LNCaP clone FGC (cell line): ENCODE data around the gene NRF1.

Experiments used
- DNase-seq: peaks from one replicate; pipeline ENCODE4 v3.0.0-alpha.2; 2011; ENCODE audit warnings: low read depth
- H3K4me3 ChIP-seq: 2 replicates; pipeline ENCODE4 v1.5.1; 2011; ENCODE audit warnings: mild to moderate bottlenecking, low read depth, low read length, control low read depth
- TF ChIP-seq, protein P1 (sequence below): IDR thresholded peaks from 2 replicates; pipeline ENCODE4 v1.5.1; 2012; ENCODE audit warnings: mild to moderate bottlenecking; ENCODE audit not compliant: control insufficient read depth, insufficient read depth; ENCODE audit errors: extremely low read depth

NRF1 gene

DNA sequence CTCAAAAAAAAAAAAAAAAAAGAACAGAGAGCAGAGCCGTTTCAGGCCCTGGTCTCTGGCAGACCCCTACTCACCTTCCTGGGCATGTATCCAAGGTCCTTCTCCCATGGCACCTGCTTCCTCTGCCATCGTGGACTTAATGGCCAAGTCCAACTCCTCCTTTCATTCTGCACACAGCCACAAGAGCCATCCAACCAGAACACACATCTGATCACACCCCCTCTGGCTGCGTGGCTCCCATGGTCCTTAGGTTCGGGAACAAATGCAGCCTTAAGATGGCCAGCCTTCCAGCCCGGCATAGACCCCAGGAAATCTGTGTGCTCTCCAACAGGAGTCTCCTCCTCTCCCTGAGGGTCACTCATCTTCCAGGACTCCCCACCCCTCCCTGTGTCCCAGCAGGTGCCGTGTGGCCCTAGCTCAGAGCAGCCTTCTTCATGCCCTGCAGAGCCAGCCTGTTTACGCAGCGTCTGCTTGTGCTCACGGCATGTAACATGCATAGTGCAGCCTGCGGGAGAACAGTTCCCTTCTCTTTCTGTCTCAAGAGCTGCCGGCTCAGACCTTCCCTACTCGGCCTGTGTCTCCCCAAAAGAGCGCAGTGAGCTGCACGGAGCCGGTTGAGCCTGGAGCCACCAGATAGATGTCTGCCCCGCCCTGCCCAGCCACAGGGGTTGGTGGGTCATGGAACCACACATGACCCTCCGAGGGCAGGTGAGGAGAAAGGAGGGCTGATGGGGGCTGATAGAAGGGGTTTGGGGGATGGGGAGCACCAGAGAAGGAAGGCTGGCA, 157.3 kb downstream of the NRF1 start:
- DNase-seq, result no peak
- TF ChIP-seq, protein P1, sequence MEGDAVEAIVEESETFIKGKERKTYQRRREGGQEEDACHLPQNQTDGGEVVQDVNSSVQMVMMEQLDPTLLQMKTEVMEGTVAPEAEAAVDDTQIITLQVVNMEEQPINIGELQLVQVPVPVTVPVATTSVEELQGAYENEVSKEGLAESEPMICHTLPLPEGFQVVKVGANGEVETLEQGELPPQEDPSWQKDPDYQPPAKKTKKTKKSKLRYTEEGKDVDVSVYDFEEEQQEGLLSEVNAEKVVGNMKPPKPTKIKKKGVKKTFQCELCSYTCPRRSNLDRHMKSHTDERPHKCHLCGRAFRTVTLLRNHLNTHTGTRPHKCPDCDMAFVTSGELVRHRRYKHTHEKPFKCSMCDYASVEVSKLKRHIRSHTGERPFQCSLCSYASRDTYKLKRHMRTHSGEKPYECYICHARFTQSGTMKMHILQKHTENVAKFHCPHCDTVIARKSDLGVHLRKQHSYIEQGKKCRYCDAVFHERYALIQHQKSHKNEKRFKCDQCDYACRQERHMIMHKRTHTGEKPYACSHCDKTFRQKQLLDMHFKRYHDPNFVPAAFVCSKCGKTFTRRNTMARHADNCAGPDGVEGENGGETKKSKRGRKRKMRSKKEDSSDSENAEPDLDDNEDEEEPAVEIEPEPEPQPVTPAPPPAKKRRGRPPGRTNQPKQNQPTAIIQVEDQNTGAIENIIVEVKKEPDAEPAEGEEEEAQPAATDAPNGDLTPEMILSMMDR, result no peak
- no peak overlapping the region for H3K4me3 ChIP-seq

DNA sequence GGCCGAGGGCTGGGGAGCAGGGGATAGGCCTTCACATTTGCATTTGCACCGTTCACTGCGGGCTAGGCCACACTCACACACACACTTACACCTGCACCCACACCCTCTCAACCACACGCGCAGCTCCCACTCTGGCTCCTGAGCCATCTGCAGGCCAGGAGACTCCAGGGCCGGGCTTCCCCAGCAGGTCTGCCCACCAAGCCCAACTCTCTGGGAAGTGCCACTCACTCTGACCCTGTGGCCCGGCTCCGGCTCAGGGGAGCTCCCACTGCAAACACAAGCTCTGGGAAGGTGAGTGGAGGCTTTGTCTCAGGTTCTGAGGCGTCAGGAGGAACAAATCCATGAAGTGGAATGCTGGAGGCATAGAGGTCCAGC, 157.9 kb downstream of the NRF1 start:
- TF ChIP-seq, protein P1, result no peak
- no peak for DNase-seq
- no peak overlapping the region for H3K4me3 ChIP-seq

DNA sequence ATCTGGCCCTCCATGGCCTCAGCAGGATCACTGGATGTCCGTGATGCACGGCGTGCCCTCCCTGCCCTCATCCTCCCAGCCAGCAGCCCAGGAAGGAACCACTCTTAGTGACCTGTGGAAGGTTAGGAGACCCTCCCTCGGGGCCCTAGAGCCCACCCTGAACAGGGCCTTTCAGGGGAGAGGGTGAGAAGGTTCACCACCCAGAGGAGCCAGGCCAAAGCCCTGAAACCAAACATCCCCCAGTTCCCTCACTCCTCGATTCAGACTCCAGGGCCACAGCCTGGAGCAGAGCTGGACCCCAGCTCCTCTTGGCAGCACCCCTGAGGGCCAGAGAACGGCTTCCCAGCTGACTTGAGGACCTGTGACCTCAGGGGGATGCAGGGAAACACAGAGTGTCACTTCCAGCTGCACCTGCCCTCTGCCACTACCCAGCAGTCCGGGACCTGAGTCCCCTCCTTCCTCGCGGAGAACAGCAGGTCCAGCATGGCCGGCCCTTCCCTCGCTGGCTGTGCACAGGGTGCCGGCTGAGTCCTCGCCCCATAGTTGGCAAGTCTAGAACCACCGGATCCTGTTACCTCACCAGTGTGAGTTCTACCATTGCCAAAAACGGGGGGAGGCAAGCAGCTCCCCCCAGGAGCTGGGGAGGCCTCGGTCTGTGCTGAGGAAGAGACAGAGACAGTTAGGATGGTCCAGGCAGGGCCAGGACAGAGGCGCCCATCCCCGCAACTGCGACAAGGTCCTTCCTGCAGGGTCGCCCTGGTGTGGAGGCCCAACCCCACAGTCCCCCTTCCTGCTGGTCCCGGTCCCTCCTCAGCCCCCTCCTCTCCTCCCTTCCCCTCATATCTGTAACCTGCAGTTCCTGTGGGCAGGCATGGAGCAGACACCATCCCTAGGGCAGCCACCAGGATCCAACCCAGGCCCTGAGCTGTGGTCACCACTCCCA, 158.6 kb downstream of the NRF1 start:
- TF ChIP-seq, protein P1, result no peak
- DNase-seq, result no peak
- H3K4me3 ChIP-seq, result no peak overlapping the region

DNA sequence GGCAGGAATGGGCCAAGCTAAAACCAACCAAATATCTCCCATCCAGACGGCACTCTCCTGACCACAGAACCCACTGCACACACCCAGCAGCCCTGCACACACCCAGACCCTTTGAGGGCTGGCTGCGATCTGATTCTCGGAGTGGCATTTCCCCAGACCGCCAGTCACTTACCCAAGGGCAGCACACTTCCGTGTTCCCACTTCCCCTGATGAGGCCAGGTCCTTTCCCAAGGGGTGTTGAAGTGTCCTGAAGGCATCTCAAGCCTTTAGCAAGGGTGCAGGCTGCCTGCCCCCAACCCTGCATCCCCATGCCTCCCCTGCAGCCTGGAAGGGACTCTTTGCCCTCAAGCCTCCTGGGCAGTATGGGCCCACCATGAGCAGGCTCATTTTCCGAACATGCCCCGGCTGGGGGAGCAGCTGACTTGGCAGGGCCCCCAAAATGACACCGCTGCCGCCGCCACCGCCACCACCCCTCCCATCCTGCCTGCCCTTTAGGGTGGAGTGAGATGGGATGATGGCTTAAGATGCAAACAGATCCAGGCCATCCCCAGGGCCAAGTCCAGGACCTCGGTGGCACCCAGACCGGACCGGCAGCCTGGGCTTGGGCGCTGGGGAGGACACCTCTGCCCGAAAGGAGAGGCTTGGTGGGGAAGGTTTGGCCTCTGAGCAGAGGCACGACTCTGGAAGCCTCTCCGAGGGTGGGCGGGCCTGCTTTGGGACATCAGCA, 159.8 kb downstream of the NRF1 start:
- H3K4me3 ChIP-seq, result no peak overlapping the region
- TF ChIP-seq, protein P1, result no peak
- DNase-seq, result no peak

DNA sequence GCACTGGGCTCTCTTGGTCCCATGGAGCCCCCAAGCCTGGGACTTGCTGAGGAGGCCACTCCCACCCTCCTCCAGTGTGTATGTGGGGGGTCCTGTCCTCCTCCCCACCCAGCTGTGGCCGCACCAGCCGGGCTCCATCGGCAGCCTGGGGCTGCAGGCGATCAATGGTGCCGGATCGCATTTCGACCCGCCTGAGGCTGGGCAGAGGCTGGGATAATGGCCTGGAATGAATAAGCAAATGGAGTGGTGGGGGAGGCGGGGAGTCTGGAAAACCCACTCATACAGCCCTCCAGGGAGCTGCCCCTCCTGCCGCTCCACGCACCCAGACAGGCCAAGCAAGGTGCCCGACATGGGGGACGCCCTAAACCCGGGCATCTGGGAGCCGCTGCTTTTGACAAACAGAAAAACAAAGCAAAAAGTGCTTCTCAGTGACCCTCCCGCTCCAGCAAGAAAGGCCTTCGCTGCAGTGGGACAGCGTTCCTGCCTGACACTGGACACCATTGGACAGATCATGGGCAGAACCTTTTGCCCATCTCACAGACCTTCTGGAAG, 160.5 kb downstream of the NRF1 start:
- TF ChIP-seq, protein P1, result no peak
- H3K4me3 ChIP-seq, result no peak overlapping the region
- DNase-seq, result no peak

DNA sequence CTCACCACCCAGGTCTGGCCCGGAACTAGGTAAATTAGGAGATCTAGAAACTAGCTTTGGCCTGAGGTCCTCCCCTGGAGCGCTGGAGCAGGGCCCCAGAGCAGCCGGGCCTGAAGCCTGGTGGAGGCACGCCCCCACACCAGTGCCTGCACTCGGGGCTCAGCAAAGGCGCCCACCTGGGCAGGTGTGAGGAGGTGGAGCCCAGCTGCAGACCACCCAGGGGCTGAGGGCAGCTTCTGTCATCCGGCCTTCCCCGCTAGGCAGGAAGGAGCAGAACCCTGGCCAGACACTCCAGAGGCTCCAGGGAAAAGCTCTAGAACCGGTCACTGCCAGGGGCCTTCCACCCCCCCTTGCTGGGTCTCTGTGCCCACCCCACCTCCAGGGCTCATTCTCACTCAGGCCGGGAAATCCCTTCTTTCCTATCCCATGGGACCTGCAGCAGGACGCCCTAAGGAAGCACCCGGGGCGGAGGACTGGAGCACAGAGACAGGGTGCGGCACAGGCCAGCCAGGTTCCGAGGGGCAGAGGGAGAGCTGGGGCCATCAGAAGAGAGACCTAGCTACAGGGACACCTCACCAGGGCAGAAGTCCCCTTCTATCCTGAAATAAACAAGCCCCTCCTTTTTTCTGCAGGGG, 161.2 kb downstream of the NRF1 start:
- no peak overlapping the region for H3K4me3 ChIP-seq
- DNase-seq, result no peak
- TF ChIP-seq, protein P1, result no peak
